Chondrocyte (in vitro differentiated cells): ENCODE data around the gene MBL2. TPM values are rescaled to one million over a fixed set of nuclear protein-coding genes. Genes with fewer than 3 reads are reported as not detected.

Experiments
- DNase-seq: peaks from one replicate; pipeline ENCODE4 v3.0.0; 2021; ENCODE audit warnings: mixed read lengths, low spot score
- H3K27ac Mint-ChIP-seq: one replicate; pipeline ENCODE4 v1.8.0; 2021; ENCODE audit warnings: mild to moderate bottlenecking, moderate library complexity, mixed read lengths; ENCODE audit not compliant: unreplicated experiment
- H3K27me3 Mint-ChIP-seq: 2 replicates; pipeline ENCODE4 v1.8.0; 2021; ENCODE audit warnings: low read depth, mixed read lengths
- H3K36me3 Mint-ChIP-seq: 2 replicates; pipeline ENCODE4 v1.8.0; 2021; ENCODE audit warnings: low read depth, mixed read lengths
- H3K4me1 Mint-ChIP-seq: 2 replicates; pipeline ENCODE4 v1.8.0; 2021; ENCODE audit warnings: low read depth, mild to moderate bottlenecking, mixed read lengths
- H3K4me3 Mint-ChIP-seq: one replicate; pipeline ENCODE4 v1.8.0; 2021; ENCODE audit warnings: mild to moderate bottlenecking, moderate library complexity, mixed read lengths; ENCODE audit not compliant: unreplicated experiment
- H3K9me3 Mint-ChIP-seq: 2 replicates; pipeline ENCODE4 v1.8.0; 2021; ENCODE audit warnings: low read depth, mixed read lengths
- total RNA-seq: library from RNA; stranded (reverse); gene quantifications from 3 replicates; pipeline ENCODE4 v1.2.1, GENCODE V29; 2021
- TF ChIP-seq, protein P1 (sequence below): fragments of 200-600 bp; sonication (generic); IDR thresholded peaks from 2 replicates; pipeline ENCODE4 v1.5.0; 2021; ENCODE audit warnings: antibody characterized with exemption, mild to moderate bottlenecking, moderate library complexity

The MBL2 gene
- total RNA-seq, 1 donor from 2014 or later = not detected

DNA sequence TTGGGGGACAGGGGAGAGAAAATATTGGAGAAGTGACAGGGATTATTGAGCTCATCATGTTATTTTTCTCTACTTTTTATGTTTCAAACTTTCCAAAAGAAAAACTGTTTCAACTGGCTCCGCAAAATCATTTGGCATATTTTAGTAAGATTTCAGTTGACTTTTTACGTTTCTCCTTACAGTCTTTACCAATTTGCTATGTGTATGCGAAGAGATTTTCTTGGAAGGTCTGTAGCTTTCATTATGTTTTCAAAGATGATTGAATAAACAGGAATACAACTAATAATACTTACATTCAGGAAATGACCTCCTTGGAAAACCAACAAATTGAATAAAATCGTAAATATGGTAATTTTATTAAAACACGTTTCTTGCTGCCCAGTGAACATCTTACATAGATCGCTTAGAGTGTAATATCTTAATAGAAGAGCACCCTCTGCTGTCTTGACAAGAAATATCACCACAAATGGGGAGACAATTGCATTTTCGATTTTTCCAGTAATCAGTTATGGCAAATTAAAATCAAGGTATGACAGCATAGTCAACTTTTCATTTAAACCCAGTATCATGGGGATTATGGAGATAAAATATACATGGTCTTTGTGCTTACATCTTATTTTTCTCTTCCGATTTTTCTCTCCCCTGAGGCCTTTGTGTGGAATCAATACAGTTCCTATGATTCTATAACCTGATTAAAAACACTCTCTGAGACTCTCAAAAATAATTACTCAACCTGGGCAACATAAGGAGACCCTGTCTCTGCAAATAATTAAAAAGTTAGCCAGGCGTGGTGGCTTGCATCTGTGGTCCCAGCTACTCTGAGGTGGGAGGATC is 43.1 kb downstream of the MBL2 start:
- no peaks in the 10 kb centered on the region for H3K27me3 Mint-ChIP-seq
- H3K4me3 Mint-ChIP-seq = no peak overlapping the region
- peaks cover 3% of the 10 kb centered on the region for H3K9me3 Mint-ChIP-seq
- peaks cover 6% of the 10 kb centered on the region for H3K4me1 Mint-ChIP-seq
- H3K27ac Mint-ChIP-seq = peak overlapping the region; percentile 49
- DNase-seq = no peak
- H3K36me3 Mint-ChIP-seq = peaks cover 1% of the 10 kb centered on the region
- TF ChIP-seq, protein P1, sequence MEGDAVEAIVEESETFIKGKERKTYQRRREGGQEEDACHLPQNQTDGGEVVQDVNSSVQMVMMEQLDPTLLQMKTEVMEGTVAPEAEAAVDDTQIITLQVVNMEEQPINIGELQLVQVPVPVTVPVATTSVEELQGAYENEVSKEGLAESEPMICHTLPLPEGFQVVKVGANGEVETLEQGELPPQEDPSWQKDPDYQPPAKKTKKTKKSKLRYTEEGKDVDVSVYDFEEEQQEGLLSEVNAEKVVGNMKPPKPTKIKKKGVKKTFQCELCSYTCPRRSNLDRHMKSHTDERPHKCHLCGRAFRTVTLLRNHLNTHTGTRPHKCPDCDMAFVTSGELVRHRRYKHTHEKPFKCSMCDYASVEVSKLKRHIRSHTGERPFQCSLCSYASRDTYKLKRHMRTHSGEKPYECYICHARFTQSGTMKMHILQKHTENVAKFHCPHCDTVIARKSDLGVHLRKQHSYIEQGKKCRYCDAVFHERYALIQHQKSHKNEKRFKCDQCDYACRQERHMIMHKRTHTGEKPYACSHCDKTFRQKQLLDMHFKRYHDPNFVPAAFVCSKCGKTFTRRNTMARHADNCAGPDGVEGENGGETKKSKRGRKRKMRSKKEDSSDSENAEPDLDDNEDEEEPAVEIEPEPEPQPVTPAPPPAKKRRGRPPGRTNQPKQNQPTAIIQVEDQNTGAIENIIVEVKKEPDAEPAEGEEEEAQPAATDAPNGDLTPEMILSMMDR = peak; percentile 92

DNA sequence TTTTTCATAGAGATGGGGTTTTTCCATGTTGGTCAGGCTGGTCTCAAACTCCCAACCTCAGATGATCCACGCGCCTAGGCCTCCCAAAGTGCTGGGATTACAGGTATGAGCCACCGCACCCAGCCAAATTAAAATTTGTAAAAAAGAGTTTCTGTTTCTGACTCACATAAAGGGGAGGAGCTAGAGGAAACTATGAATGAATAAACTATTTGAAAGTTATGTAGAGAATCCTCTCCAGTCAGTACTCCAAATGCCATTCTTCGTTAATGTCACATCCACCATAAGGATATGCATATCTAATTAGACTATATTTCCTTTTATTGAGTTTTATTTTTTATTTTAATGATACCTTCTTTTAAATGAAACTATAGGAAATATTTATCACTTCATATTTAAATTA is 52.6 kb downstream of the MBL2 start:
- Mint-ChIP-seq H3K27me3 (no peaks in the 10 kb centered on the region), H3K4me3 (no peak overlapping the region), H3K9me3 (peaks cover 13% of the 10 kb centered on the region), H3K4me1 (peaks cover 2% of the 10 kb centered on the region), H3K27ac (no peak overlapping the region), H3K36me3 (peaks cover 2% of the 10 kb centered on the region)
- TF ChIP-seq, protein P1 = no peak
- no peak for DNase-seq
